Measurements from ENCODE around the gene CELF1.

- TF ChIP-seq CTCF (IDR thresholded peaks at IDR 0.05) (no peak), ZFX (IDR thresholded peaks at IDR 0.05; ENCODE audit: borderline replicate concordance) (no peak)
Observed at GRCh38 chr11:47571357-47571729, 18.4 kb upstream of the CELF1 start.

All from 22Rv1 (cell line).